ENCODE data around the gene TMEM258.

Gene TMEM258

GRCh38 chr11:61775606-61776554, 16.5 kb downstream of the TMEM258 start:
- no peak for DNase-seq (ENCODE audit: low read depth in 2 of 2)

GRCh38 chr11:61775106-61775505, 17.3 kb downstream of the TMEM258 start:
- DNase-seq (ENCODE audit: low read depth in 2 of 2), result no peak

DNA sequence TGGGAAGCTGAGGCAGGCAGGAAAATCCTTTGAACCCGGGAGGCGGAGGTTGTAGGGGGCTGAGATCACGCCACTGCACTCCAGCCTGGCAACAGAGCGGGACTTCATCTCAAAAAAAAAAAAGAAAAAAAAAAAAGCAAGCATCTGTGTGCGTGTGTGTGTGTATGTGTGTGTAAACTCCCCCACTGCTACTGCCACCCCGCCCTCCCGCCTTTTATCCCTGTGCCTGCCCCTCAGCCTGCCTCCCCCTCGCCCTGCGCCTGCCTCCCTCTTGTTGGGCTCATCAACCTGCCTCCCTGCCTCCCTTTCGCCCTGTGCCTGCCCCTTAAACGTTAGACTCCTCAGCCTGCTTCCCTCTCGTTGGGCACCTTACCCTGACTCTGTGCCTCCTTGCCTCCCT, 18.0 kb downstream of the TMEM258 start:
- DNase-seq (ENCODE audit: low read depth in 2 of 2), result no peak

DNA sequence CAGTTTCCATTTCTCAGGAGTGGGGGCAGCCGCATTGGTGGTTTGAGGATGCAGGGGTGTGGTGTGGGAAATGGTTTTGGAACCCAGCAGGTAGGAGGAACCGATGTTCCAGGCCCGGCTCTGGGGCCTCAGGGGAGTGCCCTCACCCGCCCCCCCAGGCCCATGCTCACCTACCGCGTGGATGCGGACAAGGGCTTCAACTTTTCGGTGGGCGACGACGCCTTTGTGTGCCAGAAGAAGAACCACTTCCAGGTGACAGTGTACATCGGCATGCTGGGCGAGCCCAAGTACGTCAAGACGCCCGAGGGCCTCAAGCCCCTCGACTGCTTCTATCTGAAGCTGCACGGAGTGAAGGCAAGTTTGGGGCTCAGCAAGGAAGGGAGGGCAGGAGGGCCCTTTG, 18.6 kb downstream of the TMEM258 start:
- no peak for DNase-seq (ENCODE audit: low read depth in 2 of 2)

GRCh38 chr11:61773356-61773755, 19.0 kb downstream of the TMEM258 start:
- DNase-seq (ENCODE audit: low read depth in 2 of 2), result no peak

GRCh38 chr11:61771985-61772455, 20.4 kb downstream of the TMEM258 start:
- DNase-seq (ENCODE audit: low read depth in 2 of 2), result no peak

DNA sequence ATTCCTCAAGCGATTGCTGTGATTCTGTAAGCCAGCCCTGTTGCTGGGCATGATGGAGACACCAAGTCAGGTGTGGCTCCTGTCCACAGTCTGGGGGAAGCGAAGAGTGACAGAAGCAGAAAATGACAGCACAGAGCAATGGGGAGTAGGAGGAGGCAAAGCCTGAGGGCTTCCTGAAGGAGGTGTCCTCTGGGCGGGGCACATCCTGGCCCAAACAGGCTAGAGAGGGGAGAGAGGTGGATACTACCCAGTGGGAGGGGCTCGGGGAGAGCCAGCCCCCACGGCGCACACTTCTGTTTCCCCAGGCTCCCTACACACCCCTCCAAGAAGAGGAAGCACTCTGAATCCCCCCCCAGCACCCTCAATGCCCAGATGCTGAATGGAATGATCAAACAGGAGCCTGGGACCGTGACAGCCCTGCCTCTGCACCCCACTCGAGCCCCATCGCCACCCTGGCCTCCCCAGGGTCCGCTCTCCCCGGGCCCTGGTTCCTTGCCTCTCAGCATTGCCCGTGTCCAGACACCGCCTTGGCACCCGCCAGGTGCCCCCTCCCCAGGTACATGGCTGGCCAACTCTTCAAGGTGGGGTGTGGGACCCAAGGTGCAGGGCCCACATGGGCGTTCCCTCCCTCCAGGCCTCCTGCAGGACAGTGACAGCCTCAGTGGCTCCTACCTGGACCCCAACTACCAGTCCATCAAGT, 21.1 kb downstream of the TMEM258 start:
- DNase-seq (ENCODE audit: low read depth in 2 of 2), result no peak

DNA sequence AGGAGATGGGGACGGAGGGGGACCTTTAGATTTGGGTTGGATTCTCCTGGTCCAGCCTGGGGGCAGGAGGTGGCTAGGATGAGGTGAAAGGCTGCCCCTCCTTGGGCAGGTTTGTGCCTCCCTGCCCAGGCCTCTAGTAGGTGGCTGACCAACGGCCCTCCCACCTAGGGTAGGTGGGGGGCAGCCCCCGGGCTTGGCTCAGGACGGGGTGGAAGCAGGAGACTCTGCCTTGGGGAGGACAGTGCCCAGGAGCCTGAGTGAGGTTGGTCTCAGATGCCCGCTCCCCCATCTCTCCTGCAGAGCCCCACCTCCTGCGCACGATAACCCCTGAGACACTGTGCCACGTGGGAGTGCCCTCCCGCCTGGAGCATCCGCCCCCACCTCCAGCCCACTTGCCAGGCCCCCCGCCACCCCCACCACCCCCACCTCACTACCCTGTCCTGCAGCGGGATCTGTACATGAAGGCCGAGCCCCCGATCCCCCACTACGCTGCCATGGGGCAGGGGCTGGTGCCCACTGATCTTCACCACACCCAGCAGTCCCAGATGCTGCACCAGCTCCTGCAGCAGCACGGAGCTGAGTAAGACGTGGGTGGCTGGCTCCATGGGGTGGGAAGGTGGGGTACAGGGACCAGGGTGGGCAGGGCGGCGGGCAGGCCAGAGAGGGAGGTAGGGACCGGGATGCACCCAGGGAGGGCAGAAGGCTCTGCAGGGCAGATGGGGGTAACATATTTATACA, 22.3 kb downstream of the TMEM258 start:
- no peak for DNase-seq (ENCODE audit: low read depth in 2 of 2)

GRCh38 chr11:61769169-61769920, 23.1 kb downstream of the TMEM258 start:
- no peak for DNase-seq (ENCODE audit: low read depth in 2 of 2)

DNA sequence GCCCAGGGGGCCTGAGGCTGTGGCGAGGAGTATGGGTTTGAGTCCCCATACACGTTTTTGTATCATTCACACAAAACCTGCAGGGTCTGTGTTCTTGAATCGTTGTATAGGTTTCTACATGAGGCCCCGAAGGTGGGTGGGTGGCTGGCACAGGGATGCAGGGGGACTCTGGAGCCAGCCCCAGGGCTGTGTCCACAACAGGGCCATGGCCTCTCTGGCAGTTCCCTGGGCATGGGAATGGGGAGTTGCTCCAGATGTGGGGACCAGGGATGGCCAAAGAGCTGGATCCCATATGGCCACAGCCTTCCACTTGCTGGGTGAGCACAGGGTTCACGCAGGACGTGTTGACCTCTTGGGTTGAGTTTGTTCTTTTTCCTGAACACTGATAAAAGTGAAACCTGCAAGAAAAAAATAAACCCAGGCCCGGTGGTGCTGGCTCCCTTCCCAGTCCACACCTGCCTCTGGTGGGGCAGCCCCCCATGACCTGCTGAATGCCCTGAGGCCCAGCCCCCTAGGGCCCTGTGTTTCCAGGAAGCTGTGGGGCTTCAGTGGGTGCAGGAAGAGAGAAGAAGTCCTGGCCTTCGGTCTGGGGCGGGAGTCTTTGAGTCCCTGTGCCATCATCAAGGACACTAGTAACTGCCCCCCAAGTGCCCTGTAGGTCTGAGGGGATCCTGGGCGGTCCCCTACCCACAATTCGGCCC, 23.9 kb downstream of the TMEM258 start:
- no peak for DNase-seq (ENCODE audit: low read depth in 2 of 2)

- no peak for DNase-seq (ENCODE audit: low read depth in 2 of 2)
Measured at GRCh38 chr11:61766353-61766841, 26.0 kb downstream of the TMEM258 start.

- DNase-seq (ENCODE audit: low read depth in 2 of 2), result no peak
Measured at GRCh38 chr11:61765550-61766253, 26.7 kb downstream of the TMEM258 start.

- DNase-seq (ENCODE audit: low read depth in 2 of 2), result no peak
Measured at GRCh38 chr11:61764606-61765260, 27.7 kb downstream of the TMEM258 start.

- DNase-seq (ENCODE audit: low read depth in 2 of 2), result no peak
Measured at GRCh38 chr11:61763930-61764605, 28.3 kb downstream of the TMEM258 start.

GRCh38 chr11:61762798-61763197, 29.6 kb downstream of the TMEM258 start:
- no peak for DNase-seq (ENCODE audit: low read depth in 2 of 2)

DNA sequence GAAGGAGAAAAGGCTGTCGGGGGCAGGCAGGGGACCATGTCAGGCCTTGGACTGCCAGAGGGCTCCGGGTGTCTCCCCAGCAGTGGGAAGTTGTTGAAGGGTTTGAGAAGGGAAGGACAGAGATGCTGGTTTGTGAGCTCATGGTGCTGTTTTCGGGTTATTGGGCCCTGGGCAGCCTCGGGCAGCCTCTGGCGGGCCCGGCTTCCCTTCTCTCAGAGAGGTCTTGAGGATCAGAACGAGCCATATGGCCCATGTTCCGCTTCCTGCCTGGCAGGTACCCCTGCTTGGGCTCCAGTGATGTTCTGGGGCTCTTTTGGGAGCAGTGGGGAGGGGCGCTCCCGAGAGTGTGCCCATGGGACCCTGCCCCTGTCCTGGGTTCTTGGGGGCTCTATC, 30.2 kb downstream of the TMEM258 start:
- DNase-seq (ENCODE audit: low read depth in 2 of 2), result no peak

- no peak for DNase-seq (ENCODE audit: low read depth in 2 of 2)
Measured at GRCh38 chr11:61761440-61762222, 30.8 kb downstream of the TMEM258 start.

- DNase-seq (ENCODE audit: low read depth in 2 of 2), result no peak
Measured at GRCh38 chr11:61760946-61761345, 31.5 kb downstream of the TMEM258 start.
